Heart right ventricle (tissue), 16 donors: ENCODE measurements around the gene HIBCH. TPM values are rescaled to one million over a fixed set of nuclear protein-coding genes. Genes with fewer than 3 reads are reported as not detected.

Experiments
- ATAC-seq, 8 donors: fragments of 200-7000 bp; cut with Tn5 transposase; one replicate each; pipeline ENCODE4 v1.9.1; 2020; ENCODE audit warnings: mild to moderate bottlenecking in 8 of 8, moderate library complexity in 8 of 8, moderate number of reproducible peaks in 1 of 8
- DNase-seq, 2 donors: peaks; one replicate each; pipeline ENCODE4 v3.0.0-alpha.2; 2020
- H3K27ac ChIP-seq, 10 donors: fragments of 200-600 bp; sonication (generic) in 2 of 10; one replicate each; pipeline versions ENCODE4 v1.5.0 to v1.8.0; 2020 to 2022; ENCODE audit warnings: mild to moderate bottlenecking in 3 of 10
- H3K27me3 ChIP-seq, 7 donors: fragments of 200-600 bp; one replicate each; pipeline ENCODE4 v1.8.0; 2021 to 2022; ENCODE audit warnings: mild to moderate bottlenecking in 2 of 7
- H3K36me3 ChIP-seq, 9 donors: fragments of 200-600 bp; sonication (generic) in 1 of 9; one replicate each; pipeline versions ENCODE4 v1.5.0 to v1.8.0; 2020 to 2022; ENCODE audit warnings: mild to moderate bottlenecking in 2 of 9
- H3K4me1 ChIP-seq, 9 donors: fragments of 200-600 bp; sonication (generic) in 1 of 9; one replicate each; pipeline versions ENCODE4 v1.5.0 to v1.8.0; 2020 to 2022; ENCODE audit warnings: mild to moderate bottlenecking in 4 of 9
- H3K4me3 ChIP-seq, 10 donors: fragments of 200-600 bp; sonication (generic) in 2 of 10; one replicate each; pipeline versions ENCODE4 v1.5.0 to v1.8.0; 2020 to 2022; ENCODE audit warnings: mild to moderate bottlenecking in 7 of 10, moderate library complexity in 2 of 10
- H3K9me3 ChIP-seq, 11 donors: fragments of 200-600 bp in 10 of 11; sonication (generic) in 2 of 11; one replicate each; pipeline versions ENCODE4 v1.5.0 to v1.8.0; 2013 to 2022; ENCODE audit warnings: mild to moderate bottlenecking in 2 of 11, control low read depth in 1 of 11, moderate library complexity in 1 of 11
- CTCF ChIP-seq, 9 donors: fragments of 200-600 bp; sonication (generic) in 2 of 9; IDR thresholded peaks; one replicate each; pipeline versions ENCODE4 v1.5.0 to v1.8.0; 2021 to 2022; ENCODE audit warnings: antibody characterized with exemption in 9 of 9, mild to moderate bottlenecking in 5 of 9, moderate library complexity in 1 of 9
- WGBS, 2 donors: extraction: QIAGEN DNeasy Blood & Tissue Kit; methylation state at CpG; one replicate each; pipeline ENCODE4 v1.1.7; 2013; ENCODE audit warnings: inconsistent platforms in 1 of 2; 5-methylcytosine and 5-hydroxymethylcytosine counted together
- intact Hi-C, 10 donors: fragments of 100-400 bp; cut with DNase I; formaldehyde crosslinking; loops; one replicate each; pipeline versions ENCODE4 v1.11.1 to v1.14.2; 2022
- polyA plus RNA-seq, 2 donors: library from polyadenylated mRNA; stranded (reverse); fragments of 200-250 nt; gene quantifications; one replicate each; pipeline ENCODE4 v1.2.3, GENCODE V29; 2013
- total RNA-seq, 10 donors: library from RNA; stranded (reverse); fragmentation: NEBNext Ultra II Directional in 3 of 10; extraction: Animal tissue kit (Norgen Biotek cat#: 25700) in 3 of 10; gene quantifications; one replicate each; pipeline versions ENCODE4 v1.2.1 to v1.2.4, GENCODE V29; 2021 to 2023
- donor health status: Arrhythmogenic right ventricular cardiomyopathy.
- donor health status: ischemic (EF 13 %, LVEDD 7.1; RV severe dilation, severe dysfunction).
- donor health status: healthy with polysubstance abuse.
- donor health status: DM: no; HTN: yes; CAD: no.
- donor health status: DM: no; HTN: no; CAD: no.
- donor health status: ischemic (EF 25% LVEDD 6.9; RV normal size, moderate dysfunction).
- donor health status: ischemic (EF 25% LVEDD 5.7; RV mildly dilated, moderate dysfunction).
- donor health status: healthy.
- donor health status: DM: yes; HTN: yes; CAD: no.
- donor health status: Ischemic cardiomyopathy.
- donor health status: ischemic (EF 35%, LVEDD 5.7; RV mildly dilated, moderate dysfunction).
- donor health status: nonischemic (EF 11% LVEDD 7.7; RV severe dilation, severe dysfunction).
- donor health status: DM: yes; HTN: yes; CAD: no.
- donor health status: PGD.
- donor health status: ischemic (EF 29% LVEDD 5.4; RV normal size, mild dysfunction).
- donor health status: nonischemic (EF 23%, LVEDD 6.1; RV moderate dilation, normal function).

The HIBCH gene
- total and polyA plus RNA-seq, 12 donors = 7.7 to 38.4 (median 24.8) TPM

- peak in 3 of 8 donors; percentile 33 to 73 (median 56) for ATAC-seq
- DNase-seq = no peak
- H3K4me3 ChIP-seq = no peak overlapping the region
- H3K9me3 ChIP-seq = no peaks in the 10 kb centered on the region
- H3K4me1 ChIP-seq = peaks cover 0 to 5% (median 0%) of the 10 kb centered on the region in 9 donors
- no peaks in the 10 kb centered on the region for H3K27me3 ChIP-seq
- peak overlapping the region in 1 of 10 donors; percentile 16 for H3K27ac ChIP-seq
- intact Hi-C loops = no loop called here
- H3K36me3 ChIP-seq = peaks cover 0 to 63% (median 0%) of the 10 kb centered on the region in 9 donors
- no peak for TF ChIP-seq CTCF (IDR thresholded peaks at IDR 0.05)
- 65 to 70% methylated on average over 4 of the region's 4 CpGs for WGBS, 2 donors
Measured at GRCh38 chr2:190205657-190206056, 114.0 kb downstream of the HIBCH start.

- H3K4me3 ChIP-seq = no peak overlapping the region
- H3K36me3 ChIP-seq = peaks cover 0 to 69% (median under 1%) of the 10 kb centered on the region in 9 donors
- TF ChIP-seq CTCF (IDR thresholded peaks at IDR 0.05) = no peak
- H3K27ac ChIP-seq = no peak overlapping the region
- intact Hi-C loops = no loop called here
- ATAC-seq = no peak
- no peaks in the 10 kb centered on the region for H3K9me3 ChIP-seq
- no peaks in the 10 kb centered on the region for H3K27me3 ChIP-seq
- peaks cover 0 to 15% (median 0%) of the 10 kb centered on the region in 9 donors for H3K4me1 ChIP-seq
- no peak for DNase-seq
- WGBS, 2 donors = 97 to 100% methylated on average over 1 of the region's 1 CpG
Measured at GRCh38 chr2:190202604-190203003, 117.0 kb downstream of the HIBCH start.

- Histone ChIP-seq H3K36me3 (peaks cover 0 to 69% (median 6%) of the 10 kb centered on the region in 9 donors), H3K27ac (no peak overlapping the region), H3K9me3 (no peaks in the 10 kb centered on the region), H3K27me3 (no peaks in the 10 kb centered on the region), H3K4me1 (peaks cover 0 to 15% (median 0%) of the 10 kb centered on the region in 9 donors), H3K4me3 (no peak overlapping the region)
- ATAC-seq (no peak), DNase-seq (no peak)
- intact Hi-C loops = no loop called here
- TF ChIP-seq CTCF (IDR thresholded peaks at IDR 0.05) = no peak
Measured at GRCh38 chr2:190202018-190202417, 117.6 kb downstream of the HIBCH start.

- intact Hi-C loops = no loop called here
- ATAC-seq (no peak), DNase-seq (no peak)
- Histone ChIP-seq H3K27ac (no peak overlapping the region), H3K4me1 (peaks cover 0 to 18% (median 0%) of the 10 kb centered on the region in 9 donors), H3K36me3 (peaks cover 0 to 66% (median 12%) of the 10 kb centered on the region in 9 donors), H3K27me3 (no peaks in the 10 kb centered on the region), H3K9me3 (no peaks in the 10 kb centered on the region), H3K4me3 (no peak overlapping the region)
- TF ChIP-seq CTCF (IDR thresholded peaks at IDR 0.05) = no peak
- 45 to 51% methylated on average over 1 of the region's 1 CpG for WGBS, 2 donors
Measured at GRCh38 chr2:190200603-190201002, 119.0 kb downstream of the HIBCH start.
